Glutamatergic neuron (in vitro differentiated cells): Measurements from ENCODE around the gene KTN1. TPM values are rescaled to one million over a fixed set of nuclear protein-coding genes. Genes with fewer than 3 reads are reported as not detected.

Experiments used
- DNase-seq: peaks from one replicate; pipeline ENCODE4 v3.0.0; 2022
- H3K27ac Mint-ChIP-seq: one replicate; pipeline ENCODE4 v1.8.0; 2020; ENCODE audit warnings: mild to moderate bottlenecking, mixed read lengths, inconsistent platforms; ENCODE audit not compliant: unreplicated experiment
- H3K27me3 Mint-ChIP-seq: one replicate; pipeline ENCODE4 v1.8.0; 2020; ENCODE audit warnings: mild to moderate bottlenecking, moderate library complexity, mixed read lengths, inconsistent platforms; ENCODE audit not compliant: unreplicated experiment
- H3K36me3 Mint-ChIP-seq: one replicate; pipeline ENCODE4 v1.8.0; 2020; ENCODE audit warnings: mild to moderate bottlenecking, mixed read lengths, inconsistent platforms; ENCODE audit not compliant: unreplicated experiment
- H3K4me1 Mint-ChIP-seq: one replicate; pipeline ENCODE4 v1.8.0; 2020; ENCODE audit warnings: mild to moderate bottlenecking, low read depth, mixed read lengths, inconsistent platforms; ENCODE audit not compliant: unreplicated experiment
- H3K4me3 Mint-ChIP-seq: one replicate; pipeline ENCODE4 v1.8.0; 2020; ENCODE audit warnings: mild to moderate bottlenecking, mixed read lengths, inconsistent platforms; ENCODE audit not compliant: unreplicated experiment
- H3K9me3 Mint-ChIP-seq: one replicate; pipeline ENCODE4 v1.8.0; 2020; ENCODE audit warnings: mild to moderate bottlenecking, moderate library complexity, mixed read lengths, inconsistent platforms; ENCODE audit not compliant: unreplicated experiment
- CTCF ChIP-seq: fragments of 200-600 bp; sonication (generic); IDR thresholded peaks from one replicate; pipeline ENCODE4 v1.5.0; 2021; ENCODE audit not compliant: partially characterized antibody, unreplicated experiment
- total RNA-seq: library from RNA; stranded (reverse); fragmentation: NEBNext Ultra II Directional; extraction: Animal tissue kit (Norgen Biotek cat#: 25700); gene quantifications from one replicate; pipeline ENCODE4 v1.2.1, GENCODE V29; 2021; ENCODE audit not compliant: unreplicated experiment

KTN1 gene
- total RNA-seq, 1 donor from 2014 or later: 108 TPM

- no peak overlapping the region for H3K27ac Mint-ChIP-seq
- no peak for TF ChIP-seq CTCF
- H3K4me3 Mint-ChIP-seq: no peak overlapping the region
- H3K9me3 Mint-ChIP-seq: peaks cover 2% of the 10 kb centered on the region
- no peaks in the 10 kb centered on the region for H3K36me3 Mint-ChIP-seq
- H3K27me3 Mint-ChIP-seq: peaks cover 1% of the 10 kb centered on the region
- no peaks in the 10 kb centered on the region for H3K4me1 Mint-ChIP-seq
- no peak for DNase-seq
Measured at GRCh38 chr14:55641954-55642353, 61.9 kb downstream of the KTN1 start.

GRCh38 chr14:55645145-55645544 is 65.1 kb downstream of the KTN1 start:
- Mint-ChIP-seq H3K9me3 (peaks cover 2% of the 10 kb centered on the region), H3K4me3 (no peak overlapping the region), H3K27ac (no peak overlapping the region), H3K36me3 (no peaks in the 10 kb centered on the region), H3K27me3 (no peaks in the 10 kb centered on the region), H3K4me1 (no peaks in the 10 kb centered on the region)
- no peak for TF ChIP-seq CTCF
- no peak for DNase-seq

- Mint-ChIP-seq H3K4me1 (no peaks in the 10 kb centered on the region), H3K9me3 (peaks cover 2% of the 10 kb centered on the region), H3K4me3 (no peak overlapping the region), H3K36me3 (no peaks in the 10 kb centered on the region), H3K27ac (no peak overlapping the region), H3K27me3 (no peaks in the 10 kb centered on the region)
- no peak for TF ChIP-seq CTCF
- DNase-seq: no peak
Measured at GRCh38 chr14:55645845-55646832, 66.1 kb downstream of the KTN1 start.

- Mint-ChIP-seq H3K9me3 (peaks cover 2% of the 10 kb centered on the region), H3K4me3 (no peak overlapping the region), H3K36me3 (no peaks in the 10 kb centered on the region), H3K27me3 (no peaks in the 10 kb centered on the region), H3K27ac (no peak overlapping the region), H3K4me1 (no peaks in the 10 kb centered on the region)
- no peak for DNase-seq
- TF ChIP-seq CTCF: no peak
Measured at GRCh38 chr14:55650992-55651391, 71.0 kb downstream of the KTN1 start.

GRCh38 chr14:55654243-55654642 is 74.2 kb downstream of the KTN1 start:
- Mint-ChIP-seq H3K27ac (no peak overlapping the region), H3K9me3 (peaks cover 2% of the 10 kb centered on the region), H3K36me3 (no peaks in the 10 kb centered on the region), H3K4me3 (no peak overlapping the region), H3K27me3 (no peaks in the 10 kb centered on the region), H3K4me1 (no peaks in the 10 kb centered on the region)
- no peak for TF ChIP-seq CTCF
- DNase-seq: no peak
